ENCODE results near the gene PGBD5.

Gene PGBD5

DNA sequence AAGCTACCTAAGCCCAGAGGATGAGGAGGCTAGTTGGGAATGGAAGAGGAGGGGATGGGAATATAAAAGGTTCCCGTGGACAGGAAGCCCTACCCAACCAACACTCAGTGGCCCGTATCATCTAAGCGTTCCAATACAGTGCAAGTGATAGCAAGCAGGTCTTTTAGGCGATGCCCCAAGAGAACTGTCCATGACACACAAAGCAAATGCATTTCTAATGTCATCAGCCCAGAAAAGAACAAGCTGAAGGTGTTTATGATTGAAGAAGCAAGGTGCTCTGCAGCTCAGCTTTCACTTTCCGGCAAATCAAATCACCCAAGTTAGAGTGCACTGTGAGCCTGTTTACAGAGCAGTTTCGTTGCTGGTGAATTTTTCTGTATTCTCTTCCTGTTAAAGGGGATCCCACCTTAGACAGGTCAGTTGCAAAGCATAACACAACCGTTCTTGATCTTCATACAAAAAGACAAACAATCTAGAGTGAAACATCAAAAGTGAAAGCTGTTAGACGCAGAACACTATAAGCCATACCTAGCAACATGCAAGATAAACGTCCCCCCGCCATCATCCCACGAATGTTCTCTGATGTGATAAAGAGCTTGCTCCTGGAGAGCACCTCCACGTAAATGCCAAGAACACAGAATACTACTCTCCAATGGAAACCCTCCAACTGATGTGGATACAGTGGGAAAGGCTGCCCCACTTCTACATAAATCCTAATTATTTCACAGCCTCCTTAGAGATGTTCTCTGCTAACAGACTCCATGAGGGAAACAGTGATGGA lies 54.0 kb downstream of the PGBD5 start:
- DNase-seq, result no peak

- DNase-seq, result no peak
Measured at GRCh38 chr1:230370109-230370508, 56.0 kb downstream of the PGBD5 start.

GRCh38 chr1:230368871-230369270 lies 57.3 kb downstream of the PGBD5 start:
- DNase-seq, result no peak

GRCh38 chr1:230368363-230368762 lies 57.8 kb downstream of the PGBD5 start:
- no peak for DNase-seq

- DNase-seq, result no peak
Measured at GRCh38 chr1:230366504-230366915, 59.6 kb downstream of the PGBD5 start.

GRCh38 chr1:230365723-230366307 lies 60.3 kb downstream of the PGBD5 start:
- no peak for DNase-seq

DNA sequence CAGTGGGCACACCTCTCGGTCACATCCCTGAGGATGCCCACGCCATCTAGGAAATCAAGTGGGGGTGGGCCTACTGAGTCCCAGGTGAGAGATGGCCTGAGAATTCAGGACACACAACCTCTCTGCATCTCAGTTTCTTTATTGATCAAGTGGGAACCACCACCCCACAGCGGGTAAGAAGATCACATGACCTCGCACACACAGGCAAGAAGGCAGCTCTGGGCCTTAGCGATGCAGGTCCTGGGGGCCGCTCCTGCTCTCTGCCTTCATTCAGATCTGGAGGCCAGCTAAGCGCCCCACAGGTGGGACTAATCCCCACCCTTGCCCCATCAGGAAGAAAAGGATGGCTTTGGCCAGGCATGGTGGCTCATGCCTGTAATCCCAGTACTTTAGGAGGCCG lies 63.2 kb downstream of the PGBD5 start:
- no peak for DNase-seq

DNA sequence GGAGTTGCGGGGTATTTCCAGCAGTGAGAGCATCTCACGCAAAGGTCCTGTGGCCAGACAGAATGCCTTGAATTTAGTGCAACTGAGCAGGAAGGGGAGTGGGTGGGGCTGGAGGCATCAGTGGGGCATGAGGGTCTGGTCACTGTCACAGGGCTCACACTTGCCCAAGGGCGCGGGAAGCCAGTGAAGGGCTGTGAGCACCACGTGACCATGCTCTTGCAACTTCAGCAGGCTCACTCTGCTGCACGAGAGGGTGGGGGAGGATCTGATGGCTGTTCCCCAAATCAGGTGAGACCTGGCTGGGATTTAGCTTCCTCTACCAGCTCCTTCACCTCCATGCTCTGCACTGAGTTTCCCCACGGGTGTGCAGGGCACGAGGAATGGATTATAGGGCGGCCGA lies 64.2 kb downstream of the PGBD5 start:
- no peak for DNase-seq

GRCh38 chr1:230359992-230360668 lies 66.0 kb downstream of the PGBD5 start:
- DNase-seq, result no peak

DNA sequence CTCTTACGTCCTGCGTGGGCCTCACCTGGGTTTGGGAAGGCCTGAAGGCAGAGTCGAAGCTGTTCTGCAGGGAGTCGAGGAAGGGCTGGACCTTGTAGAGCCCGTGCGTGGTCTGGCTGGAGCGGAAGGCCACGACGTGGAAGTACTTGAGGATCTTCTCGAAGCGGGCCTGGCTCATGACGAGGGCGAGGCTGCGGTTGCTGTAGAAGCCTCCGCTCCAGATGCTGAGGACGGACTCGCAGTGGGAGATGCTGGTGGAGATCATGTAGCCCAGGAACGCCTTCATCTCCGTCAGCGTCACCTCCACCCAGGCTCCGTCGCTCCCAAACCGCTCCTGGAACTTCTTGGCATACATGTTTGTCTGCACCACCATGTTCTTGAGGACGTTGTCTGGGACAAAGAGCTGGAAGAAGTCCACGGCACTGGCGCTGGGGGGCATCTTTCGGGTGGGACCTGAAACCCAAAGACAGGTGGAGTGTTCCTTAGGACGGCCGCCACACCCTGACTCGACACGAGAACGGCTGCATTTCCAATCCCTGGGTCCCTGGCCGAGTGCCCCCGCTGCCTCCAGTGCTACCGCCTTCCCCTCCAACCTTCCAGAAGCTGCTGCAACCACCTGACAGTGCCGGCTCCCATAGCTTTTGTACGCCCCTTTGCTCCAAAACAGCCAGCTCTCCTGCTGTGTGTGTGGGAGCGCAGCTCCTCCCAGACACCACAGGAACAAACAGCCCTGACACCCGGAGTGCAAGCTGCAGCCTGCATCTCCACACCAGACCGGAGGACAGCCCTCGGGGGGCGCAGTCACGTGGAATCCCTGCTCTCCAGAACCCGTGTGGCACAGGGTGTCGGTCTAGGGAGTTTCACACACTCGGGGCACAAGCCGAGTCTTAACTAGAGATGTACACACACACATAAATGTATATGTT lies 69.0 kb downstream of the PGBD5 start:
- no peak for DNase-seq

- DNase-seq, result no peak
Measured at GRCh38 chr1:230356190-230356589, 69.9 kb downstream of the PGBD5 start.

- DNase-seq, result no peak
Measured at GRCh38 chr1:230355594-230355993, 70.5 kb downstream of the PGBD5 start.

- DNase-seq, result no peak
Measured at GRCh38 chr1:230355128-230355527, 71.0 kb downstream of the PGBD5 start.

DNA sequence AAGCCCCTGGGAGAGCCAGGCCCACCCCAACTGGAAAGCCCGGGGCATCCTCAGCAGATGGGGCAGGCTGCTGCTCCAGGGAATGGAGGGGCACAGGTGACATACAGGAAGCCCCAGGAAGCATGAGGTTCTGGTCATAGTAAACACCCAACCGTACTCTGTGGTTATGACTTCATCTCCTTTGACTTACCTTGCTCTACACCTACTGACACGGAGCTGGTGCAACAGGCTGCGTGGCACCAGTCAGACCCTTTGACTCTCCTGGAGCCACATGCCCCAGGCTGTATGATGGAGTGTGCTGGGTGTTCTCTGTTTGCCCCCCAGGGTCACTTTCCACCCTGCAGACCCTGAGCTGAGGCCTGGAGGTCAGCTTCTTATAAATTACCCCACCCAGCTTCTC lies 72.1 kb downstream of the PGBD5 start:
- no peak for DNase-seq

- no peak for DNase-seq
Measured at GRCh38 chr1:230352537-230352936, 73.6 kb downstream of the PGBD5 start.

GRCh38 chr1:230351983-230352382 lies 74.1 kb downstream of the PGBD5 start:
- DNase-seq, result no peak

DNA sequence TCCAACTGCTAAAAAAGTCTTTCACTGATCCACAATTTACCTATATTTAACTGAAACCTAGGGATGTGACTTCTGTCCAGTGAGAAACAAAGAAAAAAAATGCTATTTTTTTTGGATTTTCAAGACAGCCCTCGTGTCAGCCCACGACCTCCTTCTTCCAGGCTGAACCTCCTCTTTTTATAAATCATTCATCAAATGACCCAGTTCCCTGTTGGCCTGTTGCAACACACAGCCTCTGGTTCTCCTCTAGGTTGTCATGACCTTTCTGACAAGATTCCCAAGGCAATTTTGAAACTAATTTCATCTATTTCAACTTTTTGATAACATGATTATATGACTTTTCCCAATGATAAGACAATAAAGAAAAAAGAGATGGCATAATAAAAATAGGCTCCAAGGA lies 74.6 kb downstream of the PGBD5 start:
- DNase-seq, result no peak

GRCh38 chr1:230350208-230350921 lies 75.8 kb downstream of the PGBD5 start:
- DNase-seq, result no peak

DNA sequence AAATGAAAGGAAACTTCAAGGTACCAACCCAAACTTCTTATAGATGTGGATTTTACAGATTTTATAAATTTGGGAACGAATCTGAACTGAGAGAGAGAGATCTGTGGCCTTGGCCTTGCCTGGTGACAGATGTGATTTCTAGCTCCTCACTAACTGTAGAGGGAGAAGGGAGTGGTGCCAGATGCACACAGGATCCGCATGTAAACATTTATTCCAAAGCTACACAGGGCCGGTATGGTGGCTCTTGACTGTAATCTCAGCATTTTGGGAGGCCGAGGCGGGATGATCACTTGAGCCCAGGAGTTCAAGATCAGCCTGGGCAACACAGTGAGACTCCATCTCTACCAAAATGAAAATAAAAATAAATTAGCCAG lies 77.1 kb downstream of the PGBD5 start:
- DNase-seq, result no peak

- no peak for DNase-seq
Measured at GRCh38 chr1:230348386-230349019, 77.6 kb downstream of the PGBD5 start.

DNA sequence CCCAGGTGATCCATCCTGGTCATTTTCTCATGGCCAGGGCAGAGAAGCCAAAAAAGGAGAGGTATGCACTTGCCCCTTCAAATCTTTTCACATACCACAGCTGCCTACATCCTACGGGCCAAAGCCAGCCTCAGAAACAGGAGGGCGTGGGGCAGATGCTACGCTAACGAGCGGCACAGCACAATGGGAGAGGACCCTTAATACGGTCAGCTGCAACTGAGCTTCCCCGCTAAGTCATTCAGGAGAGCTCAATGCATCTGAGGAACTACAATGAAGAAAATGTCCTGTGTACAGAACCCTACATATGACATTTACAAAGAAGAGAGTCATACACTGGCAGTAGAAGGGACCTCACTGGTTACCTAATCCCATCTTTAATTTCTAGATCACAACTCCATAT lies 78.2 kb downstream of the PGBD5 start:
- DNase-seq, result no peak

All from KG1 (cell line).